Esophagus squamous epithelium (tissue), 4 donors: ENCODE measurements around the gene BPIFB1.

Source experiments
- CTCF ChIP-seq, 6 experiments: fragments of 450-650 bp in 4 of 6; fragments of 200-600 bp in 2 of 6; sonication (generic) in 2 of 6; IDR thresholded peaks; one replicate each; pipeline ENCODE4 v1.5.1; 2016 to 2019; ENCODE audit warnings: antibody characterized with exemption in 6 of 6, mild to moderate bottlenecking in 4 of 6, moderate library complexity in 4 of 6
- POLR2A ChIP-seq, 4 donors: fragments of 450-650 bp; IDR thresholded peaks; one replicate each; pipeline ENCODE4 v1.6.1; 2017; ENCODE audit warnings: antibody characterized with exemption in 4 of 4, mild to moderate bottlenecking in 4 of 4, moderate library complexity in 3 of 4

DNA sequence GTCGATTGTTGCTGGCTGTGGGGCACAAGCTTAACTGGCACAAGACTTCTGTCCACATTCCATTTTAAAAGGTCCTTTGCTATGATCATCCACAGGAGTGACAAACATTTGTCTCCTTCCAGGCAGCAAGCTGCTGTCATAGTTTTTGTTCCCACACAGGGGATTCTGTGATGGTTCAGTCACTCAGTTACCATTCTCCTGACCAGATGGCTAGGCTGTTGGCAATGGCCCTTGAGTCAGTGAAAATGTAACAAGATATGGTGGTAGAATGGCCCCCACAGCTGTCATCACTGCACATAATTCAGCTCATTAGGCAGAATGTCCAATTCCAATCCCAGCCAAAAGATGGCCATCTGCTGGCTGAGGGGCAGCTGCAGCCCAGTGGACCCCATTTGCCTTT lies 33.6 kb upstream of the BPIFB1 start:
- TF ChIP-seq CTCF (IDR thresholded peaks at IDR 0.05) (no peak), POLR2A (IDR thresholded peaks at IDR 0.05) (no peak)
